SK-N-SH treated with all-trans-retinoic acid at 6 μM for 48 hours (cell line): ENCODE data around the gene SLC38A7.

ENCODE experiments used
- ATAC-seq: fragments of 200-7000 bp; cut with Tn5 transposase; 3 replicates; pipeline ENCODE4 v1.9.1; 2020; ENCODE audit warnings: mild to moderate bottlenecking, moderate library complexity
- ARNTL ChIP-seq: fragments of 450-650 bp; formaldehyde crosslinking; IDR thresholded peaks from 2 replicates; pipeline ENCODE4 v1.5.0; 2020; ENCODE audit warnings: low read depth, mild to moderate bottlenecking, moderate library complexity, borderline replicate concordance
- BACH2 ChIP-seq: fragments of 250-450 bp; sonication (Bioruptor Pico); IDR thresholded peaks from 2 replicates; pipeline ENCODE4 v1.9.0; 2021; ENCODE audit warnings: mild to moderate bottlenecking, borderline replicate concordance
- CREB5 ChIP-seq: fragments of 250-450 bp; sonication (Bioruptor Pico); IDR thresholded peaks from 2 replicates; pipeline ENCODE4 v1.5.1; 2020; ENCODE audit warnings: low read depth, mild to moderate bottlenecking, moderate library complexity
- CSDC2 ChIP-seq: fragments of 250-450 bp; sonication (Bioruptor Pico); IDR thresholded peaks from 2 replicates; pipeline ENCODE4 v1.5.0; 2020; ENCODE audit warnings: mild to moderate bottlenecking, moderate library complexity
- CSRNP3 ChIP-seq: fragments of 250-450 bp; sonication (Bioruptor Pico); IDR thresholded peaks from 2 replicates; pipeline ENCODE4 v1.5.1; 2021; ENCODE audit warnings: mild to moderate bottlenecking, moderate library complexity
- ESRRG ChIP-seq: fragments of 250-450 bp; sonication (Bioruptor Pico); IDR thresholded peaks from 2 replicates; pipeline ENCODE4 v1.6.1; 2021; ENCODE audit warnings: mild to moderate bottlenecking
- GLIS3 ChIP-seq: fragments of 250-450 bp; sonication (Bioruptor Pico); IDR thresholded peaks from 2 replicates; pipeline ENCODE4 v1.5.0; 2020; ENCODE audit warnings: mild to moderate bottlenecking, moderate library complexity
- ISL1 ChIP-seq: fragments of 250-450 bp; sonication (Bioruptor Pico); IDR thresholded peaks from 2 replicates; pipeline ENCODE4 v2.1.2; 2022; ENCODE audit warnings: mild to moderate bottlenecking, moderate library complexity
- OSR1 ChIP-seq: fragments of 250-450 bp; sonication (Bioruptor Pico); IDR thresholded peaks from 2 replicates; pipeline ENCODE4 v1.8.0; 2022; ENCODE audit warnings: moderate library complexity, mild to moderate bottlenecking, inconsistent platforms
- PATZ1 ChIP-seq: fragments of 250-450 bp; sonication (Bioruptor Pico); IDR thresholded peaks from 2 replicates; pipeline ENCODE4 v1.8.0; 2020; ENCODE audit warnings: mild to moderate bottlenecking, moderate library complexity, borderline replicate concordance
- POU6F1 ChIP-seq: fragments of 250-450 bp; sonication (Bioruptor Pico); IDR thresholded peaks from 2 replicates; pipeline ENCODE4 v1.8.0; 2021; ENCODE audit warnings: low read depth, mild to moderate bottlenecking, moderate library complexity, borderline replicate concordance
- PPARA ChIP-seq: fragments of 250-450 bp; sonication (Bioruptor Pico); IDR thresholded peaks from 2 replicates; pipeline ENCODE4 v1.5.0; 2020; ENCODE audit warnings: mild to moderate bottlenecking, borderline replicate concordance
- RARB ChIP-seq: fragments of 250-450 bp; sonication (Bioruptor Pico); IDR thresholded peaks from 2 replicates; pipeline ENCODE4 v1.8.0; 2021; ENCODE audit warnings: mild to moderate bottlenecking, moderate library complexity
- SNAI2 ChIP-seq: fragments of 250-450 bp; sonication (Bioruptor Pico); IDR thresholded peaks from 2 replicates; pipeline ENCODE4 v1.5.0; 2020; ENCODE audit warnings: mild to moderate bottlenecking, moderate library complexity
- TCF4 ChIP-seq: fragments of 250-450 bp; sonication (Bioruptor Pico); IDR thresholded peaks from 2 replicates; pipeline ENCODE4 v1.8.0; 2021; ENCODE audit warnings: mild to moderate bottlenecking, moderate library complexity, borderline replicate concordance
- TOX ChIP-seq: fragments of 250-450 bp; sonication (Bioruptor Pico); IDR thresholded peaks from 2 replicates; pipeline ENCODE4 v1.8.0; 2021; ENCODE audit warnings: mild to moderate bottlenecking, moderate library complexity, borderline replicate concordance
- ZFP30 ChIP-seq: fragments of 450-650 bp; formaldehyde crosslinking; IDR thresholded peaks from 2 replicates; pipeline ENCODE4 v1.5.0; 2022; ENCODE audit warnings: mild to moderate bottlenecking, moderate library complexity
- ZNF565 ChIP-seq: fragments of 450-650 bp; formaldehyde crosslinking; conservative IDR thresholded peaks from 2 replicates; pipeline ENCODE4 v1.5.0; 2020; ENCODE audit warnings: low read depth, mild to moderate bottlenecking, moderate library complexity
- ZNF8 ChIP-seq: fragments of 450-650 bp; formaldehyde crosslinking; IDR thresholded peaks from 2 replicates; pipeline ENCODE4 v1.5.0; 2020; ENCODE audit warnings: mild to moderate bottlenecking, moderate library complexity

Gene SLC38A7

GRCh38 chr16:58615280-58615679 is 69.3 kb downstream of the SLC38A7 start:
- TF ChIP-seq ZNF8 (CRISPR knock-in tag), result no peak
- TF ChIP-seq RARB (CRISPR knock-in tag), result no peak
- TF ChIP-seq SNAI2 (CRISPR knock-in tag), result no peak
- TF ChIP-seq BACH2, result no peak
- no peak for TF ChIP-seq ZNF565 (CRISPR knock-in tag)
- TF ChIP-seq ISL1 (CRISPR knock-in tag), result no peak
- no peak for TF ChIP-seq ESRRG (CRISPR knock-in tag)
- TF ChIP-seq POU6F1, result no peak
- no peak for TF ChIP-seq TOX (CRISPR knock-in tag)
- TF ChIP-seq CSRNP3 (CRISPR knock-in tag), result no peak
- TF ChIP-seq CSDC2 (CRISPR knock-in tag), result no peak
- TF ChIP-seq OSR1 (CRISPR knock-in tag), result no peak
- TF ChIP-seq ZFP30, result no peak
- no peak for TF ChIP-seq ARNTL (CRISPR knock-in tag)
- TF ChIP-seq TCF4 (CRISPR knock-in tag), result no peak
- TF ChIP-seq PATZ1 (CRISPR knock-in tag), result no peak
- no peak for TF ChIP-seq CREB5 (CRISPR knock-in tag)
- TF ChIP-seq GLIS3, result no peak
- TF ChIP-seq PPARA (CRISPR knock-in tag), result no peak
- ATAC-seq, result no peak
